HuH-7 (cell line): Measurements from ENCODE around the gene PTPN20.
A peak's percentile ranks its signal among the peaks of the same experiment; 100 is the strongest.

Source experiments
- DNase-seq: peaks from one replicate; pipeline ENCODE4 v3.0.0; 2011; ENCODE audit warnings: low spot score

PTPN20 gene

GRCh38 chr10:47035171-47035818 lies 124.1 kb downstream of the PTPN20 start:
- no peak for DNase-seq

GRCh38 chr10:47035819-47036337 lies 124.7 kb downstream of the PTPN20 start:
- no peak for DNase-seq

GRCh38 chr10:47036771-47037170 lies 125.5 kb downstream of the PTPN20 start:
- no peak for DNase-seq

GRCh38 chr10:47037654-47038425 lies 126.6 kb downstream of the PTPN20 start:
- DNase-seq: no peak

- no peak for DNase-seq
Observed at GRCh38 chr10:47038881-47039561, 127.8 kb downstream of the PTPN20 start.

GRCh38 chr10:47039562-47039913 lies 128.3 kb downstream of the PTPN20 start:
- DNase-seq: no peak

- DNase-seq: no peak
Observed at GRCh38 chr10:47040041-47040491, 128.8 kb downstream of the PTPN20 start.

- DNase-seq: no peak
Observed at GRCh38 chr10:47040681-47041080, 129.5 kb downstream of the PTPN20 start.

GRCh38 chr10:47041396-47042198 lies 130.4 kb downstream of the PTPN20 start:
- no peak for DNase-seq

GRCh38 chr10:47042199-47042473 lies 130.9 kb downstream of the PTPN20 start:
- no peak for DNase-seq

- DNase-seq: no peak
Observed at GRCh38 chr10:47042780-47043750, 131.8 kb downstream of the PTPN20 start.

- no peak for DNase-seq
Observed at GRCh38 chr10:47043928-47044538, 132.8 kb downstream of the PTPN20 start.

GRCh38 chr10:47044741-47045140 lies 133.5 kb downstream of the PTPN20 start:
- DNase-seq: no peak

- no peak for DNase-seq
Observed at GRCh38 chr10:47045331-47045861, 134.2 kb downstream of the PTPN20 start.

- no peak for DNase-seq
Observed at GRCh38 chr10:47046321-47047126, 135.3 kb downstream of the PTPN20 start.

GRCh38 chr10:47047127-47047504 lies 135.9 kb downstream of the PTPN20 start:
- no peak for DNase-seq

GRCh38 chr10:47047577-47048525 lies 136.6 kb downstream of the PTPN20 start:
- peak; percentile 65 for DNase-seq

GRCh38 chr10:47048526-47048905 lies 137.3 kb downstream of the PTPN20 start:
- no peak for DNase-seq
